H1 (cell line): Measurements from ENCODE around the gene TOR4A.

Experiments
- CHD7 ChIP-seq: fragments of 300-600 bp; sonication (generic); IDR thresholded peaks from 2 replicates; pipeline ENCODE4 v1.7.1; 2012; ENCODE audit warnings: low read length, moderate library complexity, mild to moderate bottlenecking, inconsistent platforms; ENCODE audit not compliant: insufficient replicate concordance
- CREB1 ChIP-seq: IDR thresholded peaks from 2 replicates; pipeline ENCODE4 v1.6.1; 2012; ENCODE audit warnings: inconsistent platforms
- GABPA ChIP-seq: IDR thresholded peaks from 2 replicates; pipeline ENCODE4 v1.6.1; 2011; ENCODE audit warnings: mild to moderate bottlenecking, low read length, moderate library complexity, borderline replicate concordance; ENCODE audit not compliant: insufficient read depth
- NRF1 ChIP-seq: IDR thresholded peaks from 2 replicates; pipeline ENCODE4 v1.6.1; 2011; ENCODE audit warnings: mild to moderate bottlenecking, low read depth, low read length, improper control_type of control experiment
- POLR2A ChIP-seq, 2 experiments: IDR thresholded peaks; 1 replicate in 1 of 2; 2 replicates in 1 of 2; pipeline ENCODE4 v1.6.1; 2011; ENCODE audit warnings: low read depth in 2 of 2, low read length in 2 of 2, mild to moderate bottlenecking in 2 of 2; ENCODE audit errors: control extremely low read depth in 1 of 2
- RBBP5 ChIP-seq: IDR thresholded peaks from 2 replicates; pipeline ENCODE4 v1.7.1; 2012; ENCODE audit warnings: low read depth, mild to moderate bottlenecking, inconsistent platforms, low read length, moderate library complexity, borderline replicate concordance
- RFX5 ChIP-seq: IDR thresholded peaks from 2 replicates; pipeline ENCODE4 v1.6.1; 2011; ENCODE audit warnings: low read depth, low read length, improper control_type of control experiment, borderline replicate concordance
- TAF1 ChIP-seq: IDR thresholded peaks from 2 replicates; pipeline ENCODE4 v1.6.1; 2011; ENCODE audit warnings: mild to moderate bottlenecking, low read depth, low read length
- TCF12 ChIP-seq: IDR thresholded peaks from 2 replicates; pipeline ENCODE4 v1.6.1; 2011; ENCODE audit warnings: low read depth, mild to moderate bottlenecking, low read length
- USF2 ChIP-seq: IDR thresholded peaks from 2 replicates; pipeline ENCODE4 v1.6.1; 2011; ENCODE audit warnings: low read length, improper control_type of control experiment
- YY1 ChIP-seq: IDR thresholded peaks from 2 replicates; pipeline ENCODE4 v1.6.1; 2011; ENCODE audit warnings: low read depth, mild to moderate bottlenecking, low read length
- ZNF274 ChIP-seq: IDR thresholded peaks from 2 replicates; pipeline ENCODE4 v1.7.0; 2012; ENCODE audit warnings: low read length, borderline replicate concordance; ENCODE audit errors: extremely low read depth
- TF ChIP-seq, protein P1 (sequence below), 3 experiments: IDR thresholded peaks; 1 replicate in 2 of 3; 2 replicates in 1 of 3; pipeline versions ENCODE4 v1.5.1 to v1.6.1; 2011; ENCODE audit warnings: low read length in 3 of 3, mild to moderate bottlenecking in 3 of 3, inconsistent platforms in 2 of 3, low read depth in 1 of 3, moderate library complexity in 1 of 3; ENCODE audit not compliant: insufficient read depth in 1 of 3; ENCODE audit errors: control extremely low read depth in 1 of 3

- TF ChIP-seq USF2 (peak; percentile 18; the same call in 1 of the 2 replicates), RFX5 (no peak), RBBP5 (no peak), GABPA (no peak), ZNF274 (no peak), POLR2A (IDR thresholded peaks at IDR 0.05; ENCODE audit: control extremely low read depth in 1 of 2, low read depth in 2 of 2, low read length in 2 of 2) (no peak), YY1 (no peak), NRF1 (no peak), TCF12 (no peak), CHD7 (no peak), TAF1 (no peak), CREB1 (no peak)
- TF ChIP-seq, protein P1, sequence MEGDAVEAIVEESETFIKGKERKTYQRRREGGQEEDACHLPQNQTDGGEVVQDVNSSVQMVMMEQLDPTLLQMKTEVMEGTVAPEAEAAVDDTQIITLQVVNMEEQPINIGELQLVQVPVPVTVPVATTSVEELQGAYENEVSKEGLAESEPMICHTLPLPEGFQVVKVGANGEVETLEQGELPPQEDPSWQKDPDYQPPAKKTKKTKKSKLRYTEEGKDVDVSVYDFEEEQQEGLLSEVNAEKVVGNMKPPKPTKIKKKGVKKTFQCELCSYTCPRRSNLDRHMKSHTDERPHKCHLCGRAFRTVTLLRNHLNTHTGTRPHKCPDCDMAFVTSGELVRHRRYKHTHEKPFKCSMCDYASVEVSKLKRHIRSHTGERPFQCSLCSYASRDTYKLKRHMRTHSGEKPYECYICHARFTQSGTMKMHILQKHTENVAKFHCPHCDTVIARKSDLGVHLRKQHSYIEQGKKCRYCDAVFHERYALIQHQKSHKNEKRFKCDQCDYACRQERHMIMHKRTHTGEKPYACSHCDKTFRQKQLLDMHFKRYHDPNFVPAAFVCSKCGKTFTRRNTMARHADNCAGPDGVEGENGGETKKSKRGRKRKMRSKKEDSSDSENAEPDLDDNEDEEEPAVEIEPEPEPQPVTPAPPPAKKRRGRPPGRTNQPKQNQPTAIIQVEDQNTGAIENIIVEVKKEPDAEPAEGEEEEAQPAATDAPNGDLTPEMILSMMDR (IDR thresholded peaks at IDR 0.05; ENCODE audit: control extremely low read depth in 1 of 3, insufficient read depth in 1 of 3, low read depth in 1 of 3, low read length in 3 of 3): no peak
These were observed 32.9 kb downstream of the TOR4A start for GRCh38 chr9:137310189-137311052.
